ENCODE measurements around the gene ROR1. TPM values are rescaled to one million over a fixed set of nuclear protein-coding genes. Genes with fewer than 3 reads are reported as not detected.
A peak's percentile ranks its signal among the peaks of the same experiment; 100 is the strongest.

The ROR1 gene
- total and polyA plus RNA-seq, 7 donors: 0.13 to 2.8 (median 1.2) TPM

DNA sequence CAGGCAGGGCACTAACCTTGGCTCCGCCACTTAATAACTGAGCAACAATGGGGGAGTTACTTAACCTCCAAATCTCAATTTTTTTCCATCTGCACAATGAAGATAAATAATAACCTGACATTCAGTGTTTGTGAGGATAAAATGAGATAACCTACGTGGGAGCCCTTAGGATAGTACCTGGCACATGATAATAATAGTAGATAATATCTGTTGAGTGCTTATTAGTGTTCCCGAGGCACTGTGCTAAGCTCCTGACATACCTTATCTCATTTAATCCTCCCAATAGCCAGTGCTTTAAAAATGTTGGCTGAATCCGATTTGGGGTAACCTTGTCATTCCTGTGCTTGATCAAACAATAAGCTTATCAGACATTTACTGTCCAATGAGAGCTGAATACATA, 300.9 kb downstream of the ROR1 start:
- Histone ChIP-seq H3K9me3 (no peaks in the 10 kb centered on the region), H3K4me3 (no peak overlapping the region), H3K4me1 (peaks cover 28% of the 10 kb centered on the region), H3K27ac (no peak overlapping the region), H3K36me3 (ENCODE audit: insufficient read depth in 1 of 2, low read depth in 1 of 2) (no peaks in the 10 kb centered on the region), H3K27me3 (ENCODE audit: insufficient read depth in 3 of 3, low read length in 2 of 3) (no peaks in the 10 kb centered on the region)
- no peak for DNase-seq
- WGBS, 3 donors: 88 to 94% (median 89%) methylated on average over 4 of the region's 4 CpGs
- ATAC-seq: no peak
- intact Hi-C loops (cut with DNase I): no loop called here
- TF ChIP-seq, protein P1, sequence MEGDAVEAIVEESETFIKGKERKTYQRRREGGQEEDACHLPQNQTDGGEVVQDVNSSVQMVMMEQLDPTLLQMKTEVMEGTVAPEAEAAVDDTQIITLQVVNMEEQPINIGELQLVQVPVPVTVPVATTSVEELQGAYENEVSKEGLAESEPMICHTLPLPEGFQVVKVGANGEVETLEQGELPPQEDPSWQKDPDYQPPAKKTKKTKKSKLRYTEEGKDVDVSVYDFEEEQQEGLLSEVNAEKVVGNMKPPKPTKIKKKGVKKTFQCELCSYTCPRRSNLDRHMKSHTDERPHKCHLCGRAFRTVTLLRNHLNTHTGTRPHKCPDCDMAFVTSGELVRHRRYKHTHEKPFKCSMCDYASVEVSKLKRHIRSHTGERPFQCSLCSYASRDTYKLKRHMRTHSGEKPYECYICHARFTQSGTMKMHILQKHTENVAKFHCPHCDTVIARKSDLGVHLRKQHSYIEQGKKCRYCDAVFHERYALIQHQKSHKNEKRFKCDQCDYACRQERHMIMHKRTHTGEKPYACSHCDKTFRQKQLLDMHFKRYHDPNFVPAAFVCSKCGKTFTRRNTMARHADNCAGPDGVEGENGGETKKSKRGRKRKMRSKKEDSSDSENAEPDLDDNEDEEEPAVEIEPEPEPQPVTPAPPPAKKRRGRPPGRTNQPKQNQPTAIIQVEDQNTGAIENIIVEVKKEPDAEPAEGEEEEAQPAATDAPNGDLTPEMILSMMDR (IDR thresholded peaks at IDR 0.05): no peak

- TF ChIP-seq, protein P1 (IDR thresholded peaks at IDR 0.05): no peak
- peak in 1 of 4 donors; percentile 27 for ATAC-seq
Observed at GRCh38 chr1:64077281-64077940, 303.6 kb downstream of the ROR1 start.

GRCh38 chr1:64080941-64081562, 307.2 kb downstream of the ROR1 start:
- no peaks in the 10 kb centered on the region for H3K9me3 ChIP-seq
- no peak for ATAC-seq
- DNase-seq: no peak
- H3K4me1 ChIP-seq: no peaks in the 10 kb centered on the region
- intact Hi-C loops (cut with DNase I): no loop called here
- TF ChIP-seq, protein P1 (IDR thresholded peaks at IDR 0.05): no peak
- no peak overlapping the region for H3K4me3 ChIP-seq
- H3K36me3 ChIP-seq (ENCODE audit: insufficient read depth in 1 of 2, low read depth in 1 of 2): no peaks in the 10 kb centered on the region
- H3K27me3 ChIP-seq (ENCODE audit: insufficient read depth in 3 of 3, low read length in 2 of 3): no peaks in the 10 kb centered on the region
- WGBS, 3 donors: 94 to 98% (median 97%) methylated on average over 3 of the region's 3 CpGs
- no peak overlapping the region for H3K27ac ChIP-seq

More at GRCh38 chr1:64077281-64077940, 303.6 kb downstream of the ROR1 start:
- intact Hi-C loops (cut with DNase I): no loop called here
- DNase-seq: no peak
- H3K4me3 ChIP-seq: no peak overlapping the region
- H3K9me3 ChIP-seq: no peaks in the 10 kb centered on the region
- H3K4me1 ChIP-seq: peaks cover 15% of the 10 kb centered on the region
- H3K27ac ChIP-seq: no peak overlapping the region
- no peaks in the 10 kb centered on the region for H3K27me3 ChIP-seq (ENCODE audit: insufficient read depth in 3 of 3, low read length in 2 of 3)
- H3K36me3 ChIP-seq (ENCODE audit: insufficient read depth in 1 of 2, low read depth in 1 of 2): no peaks in the 10 kb centered on the region
- 73 to 79% (median 73%) methylated on average over 8 of the region's 8 CpGs for WGBS, 3 donors

DNA sequence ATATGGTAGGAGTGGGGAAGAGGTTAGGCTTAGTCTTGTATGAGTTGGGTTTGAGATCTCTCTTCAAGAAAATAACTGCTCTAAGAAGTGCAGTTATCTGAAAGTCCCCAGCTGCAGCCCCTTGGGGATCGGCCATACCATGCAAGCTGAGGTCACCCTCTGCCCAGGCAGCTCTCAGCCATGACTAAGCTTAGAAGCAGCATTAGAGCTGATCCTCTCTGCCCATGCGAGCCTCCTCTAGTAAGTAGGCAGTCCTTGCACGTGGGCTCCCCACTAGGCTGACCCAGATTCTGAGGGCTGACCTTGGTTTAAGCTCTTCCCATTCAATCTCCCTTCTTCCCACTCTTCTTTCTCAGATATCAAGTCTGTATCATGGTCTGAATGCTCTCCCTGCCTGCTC, 308.6 kb downstream of the ROR1 start:
- H3K27ac ChIP-seq: no peak overlapping the region
- no peak overlapping the region for H3K4me3 ChIP-seq
- no peaks in the 10 kb centered on the region for H3K4me1 ChIP-seq
- intact Hi-C loops (cut with DNase I): no loop called here
- TF ChIP-seq, protein P1 (IDR thresholded peaks at IDR 0.05): no peak
- no peaks in the 10 kb centered on the region for H3K36me3 ChIP-seq (ENCODE audit: insufficient read depth in 1 of 2, low read depth in 1 of 2)
- ATAC-seq: peak in 1 of 4 donors; percentile 66
- no peaks in the 10 kb centered on the region for H3K9me3 ChIP-seq
- WGBS, 3 donors: 67 to 73% (median 72%) methylated on average over 3 of the region's 3 CpGs
- peak in 1 of 2 donors; percentile 41 for DNase-seq
- H3K27me3 ChIP-seq (ENCODE audit: insufficient read depth in 3 of 3, low read length in 2 of 3): no peaks in the 10 kb centered on the region
